ENCODE results near the gene SLC15A3.

DNA sequence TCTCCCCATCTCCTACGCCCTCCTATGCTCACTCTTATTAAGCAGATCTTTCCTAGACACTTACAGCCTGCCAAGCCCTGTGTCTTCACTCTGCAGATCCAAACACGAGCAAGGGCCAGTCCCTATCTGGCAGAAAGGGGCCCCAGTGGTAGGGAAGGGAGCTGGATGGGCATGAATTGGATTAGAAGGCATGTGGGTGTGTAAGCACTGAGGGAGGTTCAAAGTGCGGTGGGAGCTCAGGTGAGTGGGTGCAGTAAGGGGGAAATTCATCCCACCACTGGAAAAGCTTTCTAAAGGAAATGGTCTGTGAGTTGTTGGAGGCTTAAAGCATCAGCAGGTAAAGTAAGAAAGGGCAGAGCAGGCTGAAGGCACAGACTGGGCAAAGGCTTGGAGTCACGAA lies 22.2 kb downstream of the SLC15A3 start:
- TF ChIP-seq, protein P1, sequence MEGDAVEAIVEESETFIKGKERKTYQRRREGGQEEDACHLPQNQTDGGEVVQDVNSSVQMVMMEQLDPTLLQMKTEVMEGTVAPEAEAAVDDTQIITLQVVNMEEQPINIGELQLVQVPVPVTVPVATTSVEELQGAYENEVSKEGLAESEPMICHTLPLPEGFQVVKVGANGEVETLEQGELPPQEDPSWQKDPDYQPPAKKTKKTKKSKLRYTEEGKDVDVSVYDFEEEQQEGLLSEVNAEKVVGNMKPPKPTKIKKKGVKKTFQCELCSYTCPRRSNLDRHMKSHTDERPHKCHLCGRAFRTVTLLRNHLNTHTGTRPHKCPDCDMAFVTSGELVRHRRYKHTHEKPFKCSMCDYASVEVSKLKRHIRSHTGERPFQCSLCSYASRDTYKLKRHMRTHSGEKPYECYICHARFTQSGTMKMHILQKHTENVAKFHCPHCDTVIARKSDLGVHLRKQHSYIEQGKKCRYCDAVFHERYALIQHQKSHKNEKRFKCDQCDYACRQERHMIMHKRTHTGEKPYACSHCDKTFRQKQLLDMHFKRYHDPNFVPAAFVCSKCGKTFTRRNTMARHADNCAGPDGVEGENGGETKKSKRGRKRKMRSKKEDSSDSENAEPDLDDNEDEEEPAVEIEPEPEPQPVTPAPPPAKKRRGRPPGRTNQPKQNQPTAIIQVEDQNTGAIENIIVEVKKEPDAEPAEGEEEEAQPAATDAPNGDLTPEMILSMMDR (IDR thresholded peaks at IDR 0.05) = no peak
- no peak for TF ChIP-seq POLR2A (IDR thresholded peaks at IDR 0.05)

Measured in esophagus squamous epithelium (tissue), 4 donors.